ENCODE results near the gene P3R3URF. TPM values are rescaled to one million over a fixed set of nuclear protein-coding genes. Genes with fewer than 3 reads are reported as not detected.

Gene P3R3URF
- total and polyA plus RNA-seq, 2 donors (not counting 3 experiments of a cell fraction or from before 2014, with no cell fraction given), result not detected

DNA sequence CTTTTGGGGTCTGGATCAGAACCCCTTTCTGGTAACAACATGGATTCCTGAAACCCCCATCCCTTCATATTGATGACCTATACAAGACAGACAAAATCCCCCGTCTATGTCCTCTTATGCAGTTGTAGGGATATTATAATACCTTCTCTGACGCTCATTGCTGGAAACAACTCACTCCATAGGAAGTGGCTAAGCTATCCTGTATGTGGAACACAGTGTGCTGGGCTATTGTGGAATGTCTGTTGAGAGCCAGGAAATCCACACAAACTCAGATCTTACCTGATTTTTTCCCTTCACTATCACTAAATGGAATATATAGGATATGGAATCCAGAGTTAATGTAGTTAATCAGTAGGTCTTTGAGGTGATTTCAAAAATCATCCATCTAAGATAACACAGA lies 26.2 kb downstream of the P3R3URF start:
- Histone ChIP-seq H3K79me2 (ENCODE audit: control insufficient read depth, insufficient read depth, low read length) (no peaks in the 10 kb centered on the region), H3K9me1 (replicated peaks; ENCODE audit: control insufficient read depth, extremely low read depth, insufficient read depth, low read length) (no peaks in the 10 kb centered on the region), H3K27me3 (ENCODE audit: control insufficient read depth in 2 of 2, insufficient read depth in 2 of 2, low read length in 2 of 2) (no peaks in the 10 kb centered on the region), H4K20me1 (replicated peaks; ENCODE audit: control insufficient read depth, extremely low read depth, insufficient read depth, low read length) (no peaks in the 10 kb centered on the region), H3K4me1 (ENCODE audit: control insufficient read depth, extremely low read depth, insufficient read depth, low read length) (no peaks in the 10 kb centered on the region), H2AFZ (ENCODE audit: low read depth, low read length) (no peak overlapping the region), H3K27ac (ENCODE audit: insufficient read depth, low read depth, low read length) (no peak overlapping the region), H3K4me2 (ENCODE audit: insufficient read depth, low read length) (no peak overlapping the region), H3K9me3 (replicated peaks; ENCODE audit: control insufficient read depth, insufficient read depth, low read length) (no peaks in the 10 kb centered on the region), H3K4me3 (replicated peaks in 1 of 3; ENCODE audit: insufficient read depth in 1 of 3, low read depth in 1 of 3, low read length in 3 of 3) (no peak overlapping the region), H3K9ac (replicated peaks; ENCODE audit: extremely low read depth, insufficient read depth, low read length) (no peak overlapping the region), H3K36me3 (ENCODE audit: control insufficient read depth in 2 of 2, extremely low read depth in 1 of 2, insufficient read depth in 2 of 2, low read length in 2 of 2) (no peaks in the 10 kb centered on the region)
- POLR2A ChIA-PET, result no interaction called here
- dilution Hi-C loops (cut with MboI; ENCODE audit: extremely low pct_ligation_motif_present, low sequenced_read_pairs), result no loop called here
- BruUV-seq (replicated peaks), result no TSS peak
- CTCF ChIA-PET, result interaction anchor here (1.2 kb wide), 1 partner anchor 19 kb away, joined by 4 read pairs; no protein-coding TSS in a partner anchor
- intact Hi-C loops (cut with micrococcal nuclease), result no loop called here
- peak; percentile 17 for DNase-seq (ENCODE audit: low read depth, low spot score)
- TF ChIP-seq POLR2AphosphoS5 (IDR thresholded peaks at IDR 0.05; ENCODE audit: insufficient read depth, low read depth, low read length) (no peak), GATA2 (IDR thresholded peaks at IDR 0.05; ENCODE audit: insufficient read depth, insufficient read length, low read depth, low read length) (no peak), JUN (IDR thresholded peaks at IDR 0.05; ENCODE audit: borderline replicate concordance, insufficient read depth, insufficient read length, low read depth) (no peak), MAX (IDR thresholded peaks at IDR 0.05; ENCODE audit: insufficient read depth, insufficient read length) (no peak), MYC (IDR thresholded peaks at IDR 0.05; ENCODE audit: low read depth, low read length) (no peak)
- FAIRE-seq, result no peak

DNA sequence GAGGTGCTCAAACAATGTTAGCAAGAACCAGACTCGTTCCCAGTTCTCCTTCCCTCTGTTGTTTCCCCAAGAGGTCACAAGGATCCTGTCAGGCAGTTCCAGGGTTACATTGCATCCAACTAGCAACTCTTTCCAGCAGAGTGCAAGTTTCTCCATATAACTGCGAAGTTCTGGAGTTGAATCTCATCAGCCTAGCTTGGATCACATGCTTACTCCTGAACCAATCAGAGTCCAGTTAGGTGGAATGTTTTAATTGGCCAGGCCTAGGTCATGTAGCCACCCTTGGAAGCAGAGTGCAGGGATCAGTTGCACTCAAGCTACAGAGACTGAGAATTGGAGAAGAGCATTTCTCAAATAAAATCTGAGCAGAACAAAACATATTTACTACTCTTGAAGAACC lies 28.0 kb downstream of the P3R3URF start:
- no peaks in the 10 kb centered on the region for H3K4me1 ChIP-seq (ENCODE audit: control insufficient read depth, extremely low read depth, insufficient read depth, low read length)
- no peak overlapping the region for H3K4me2 ChIP-seq (ENCODE audit: insufficient read depth, low read length)
- no peaks in the 10 kb centered on the region for H3K9me1 ChIP-seq (replicated peaks; ENCODE audit: control insufficient read depth, extremely low read depth, insufficient read depth, low read length)
- no peaks in the 10 kb centered on the region for H4K20me1 ChIP-seq (replicated peaks; ENCODE audit: control insufficient read depth, extremely low read depth, insufficient read depth, low read length)
- no TSS peak for BruUV-seq (replicated peaks)
- no peak overlapping the region for H3K4me3 ChIP-seq (replicated peaks in 1 of 3; ENCODE audit: insufficient read depth in 1 of 3, low read depth in 1 of 3, low read length in 3 of 3)
- POLR2A ChIA-PET, result no interaction called here
- no peak overlapping the region for H2AFZ ChIP-seq (ENCODE audit: low read depth, low read length)
- H3K9me3 ChIP-seq (replicated peaks; ENCODE audit: control insufficient read depth, insufficient read depth, low read length), result no peaks in the 10 kb centered on the region
- H3K36me3 ChIP-seq (ENCODE audit: control insufficient read depth in 2 of 2, extremely low read depth in 1 of 2, insufficient read depth in 2 of 2, low read length in 2 of 2), result no peaks in the 10 kb centered on the region
- no peaks in the 10 kb centered on the region for H3K79me2 ChIP-seq (ENCODE audit: control insufficient read depth, insufficient read depth, low read length)
- no peak overlapping the region for H3K9ac ChIP-seq (replicated peaks; ENCODE audit: extremely low read depth, insufficient read depth, low read length)
- TF ChIP-seq POLR2AphosphoS5 (IDR thresholded peaks at IDR 0.05; ENCODE audit: insufficient read depth, low read depth, low read length) (no peak), JUN (IDR thresholded peaks at IDR 0.05; ENCODE audit: borderline replicate concordance, insufficient read depth, insufficient read length, low read depth) (no peak), MAX (IDR thresholded peaks at IDR 0.05; ENCODE audit: insufficient read depth, insufficient read length) (no peak), GATA2 (IDR thresholded peaks at IDR 0.05; ENCODE audit: insufficient read depth, insufficient read length, low read depth, low read length) (no peak), FOS (IDR thresholded peaks at IDR 0.05; ENCODE audit: borderline replicate concordance, insufficient read depth, low read length) (no peak), CTCF (IDR thresholded peaks at IDR 0.05; ENCODE audit: extremely low read depth in 1 of 2, insufficient read depth in 1 of 2, low read depth in 1 of 2, low read length in 2 of 2) (no peak), EZH2 (IDR thresholded peaks at IDR 0.05; ENCODE audit: borderline replicate concordance, low read depth, low read length, severe bottlenecking) (no peak), MYC (IDR thresholded peaks at IDR 0.05; ENCODE audit: low read depth, low read length) (no peak), POLR2A (IDR thresholded peaks at IDR 0.05; ENCODE audit: low read depth, low read length) (no peak)
- dilution Hi-C loops (cut with MboI; ENCODE audit: extremely low pct_ligation_motif_present, low sequenced_read_pairs), result no loop called here
- DNase-seq (ENCODE audit: low read depth, low spot score), result no peak
- H3K27me3 ChIP-seq (ENCODE audit: control insufficient read depth in 2 of 2, insufficient read depth in 2 of 2, low read length in 2 of 2), result no peaks in the 10 kb centered on the region
- CTCF ChIA-PET, result interaction anchor here (1.2 to 1.3 kb wide), 2 partner anchors 10 to 17 kb away, joined by 3 to 4 read pairs; no protein-coding TSS in a partner anchor
- H3K27ac ChIP-seq (ENCODE audit: insufficient read depth, low read depth, low read length), result no peak overlapping the region
- FAIRE-seq, result no peak
- intact Hi-C loops (cut with micrococcal nuclease), result no loop called here
